Activated naive CD8-positive, alpha-beta T cell treated with anti-CD3 and anti-CD28 coated beads, Interleukin-2, amount 50 U/mL, for 16 hours (primary cell): Measurements from ENCODE around the gene AGBL1.

Source experiments
- DNase-seq: peaks from one replicate; pipeline ENCODE4 v3.0.0-alpha.2; 2020; ENCODE audit warnings: low read depth, low spot score

Gene AGBL1

GRCh38 chr15:86644339-86644738 lies 564.7 kb downstream of the AGBL1 start:
- DNase-seq, result no peak

GRCh38 chr15:86645925-86646500 lies 566.3 kb downstream of the AGBL1 start:
- no peak for DNase-seq

- no peak for DNase-seq
Measured at GRCh38 chr15:86647810-86648440, 568.3 kb downstream of the AGBL1 start.

- no peak for DNase-seq
Measured at GRCh38 chr15:86649277-86649676, 569.6 kb downstream of the AGBL1 start.

GRCh38 chr15:86650094-86650493 lies 570.4 kb downstream of the AGBL1 start:
- DNase-seq, result no peak

GRCh38 chr15:86653344-86654197 lies 573.9 kb downstream of the AGBL1 start:
- no peak for DNase-seq

- DNase-seq, result no peak
Measured at GRCh38 chr15:86654501-86654900, 574.8 kb downstream of the AGBL1 start.

GRCh38 chr15:86657305-86657704 lies 577.6 kb downstream of the AGBL1 start:
- DNase-seq, result no peak

- DNase-seq, result no peak
Measured at GRCh38 chr15:86659724-86660411, 580.2 kb downstream of the AGBL1 start.

- DNase-seq, result no peak
Measured at GRCh38 chr15:86661580-86661979, 581.9 kb downstream of the AGBL1 start.

- no peak for DNase-seq
Measured at GRCh38 chr15:86663304-86663703, 583.6 kb downstream of the AGBL1 start.

- no peak for DNase-seq
Measured at GRCh38 chr15:86663979-86664378, 584.3 kb downstream of the AGBL1 start.

- DNase-seq, result no peak
Measured at GRCh38 chr15:86664581-86664980, 584.9 kb downstream of the AGBL1 start.

- DNase-seq, result no peak
Measured at GRCh38 chr15:86676002-86676401, 596.3 kb downstream of the AGBL1 start.

- no peak for DNase-seq
Measured at GRCh38 chr15:86677278-86677677, 597.6 kb downstream of the AGBL1 start.

- no peak for DNase-seq
Measured at GRCh38 chr15:86685263-86685662, 605.6 kb downstream of the AGBL1 start.

- DNase-seq, result no peak
Measured at GRCh38 chr15:86689006-86689405, 609.3 kb downstream of the AGBL1 start.

- DNase-seq, result no peak
Measured at GRCh38 chr15:86690566-86690965, 610.9 kb downstream of the AGBL1 start.

GRCh38 chr15:86691091-86691663 lies 611.5 kb downstream of the AGBL1 start:
- no peak for DNase-seq

- DNase-seq, result no peak
Measured at GRCh38 chr15:86700864-86701610, 621.4 kb downstream of the AGBL1 start.

GRCh38 chr15:86701611-86701963 lies 621.9 kb downstream of the AGBL1 start:
- no peak for DNase-seq
